ENCODE data around the gene TACR3. TPM values are rescaled to one million over a fixed set of nuclear protein-coding genes. Genes with fewer than 3 reads are reported as not detected.
"Not testable (repeated sequence)": the region's sequence is repeated elsewhere in the genome, so short reads cannot be mapped to it uniquely, and the experiment has no call there.

Gene TACR3
- total RNA-seq, 1 experiment from 2014 or later, result not detected

DNA sequence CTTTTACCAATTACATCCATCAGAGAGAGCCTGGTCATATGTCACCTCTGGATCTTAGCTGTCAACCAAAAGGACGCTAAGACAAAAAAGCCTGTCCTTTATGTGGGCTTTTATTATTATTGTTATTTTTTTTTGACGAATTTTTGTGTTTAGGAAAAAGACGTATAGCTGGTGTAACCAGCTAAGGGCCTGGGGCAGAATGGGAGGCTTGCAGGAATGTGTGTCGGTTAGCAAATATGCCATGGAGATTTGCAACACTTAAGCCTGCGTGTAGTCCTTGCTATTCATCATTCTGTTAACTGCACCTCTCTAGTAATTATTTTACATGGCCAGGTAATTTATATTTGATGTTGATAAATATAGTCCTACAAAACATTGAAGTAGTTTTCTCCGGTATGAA lies 93.5 kb downstream of the TACR3 start:
- H3K4me1 Mint-ChIP-seq (ENCODE audit: low read depth, unreplicated experiment), result peaks cover 23% of the 10 kb centered on the region
- POLR2A ChIA-PET, result no interaction called here
- TF ChIP-seq, protein P1, sequence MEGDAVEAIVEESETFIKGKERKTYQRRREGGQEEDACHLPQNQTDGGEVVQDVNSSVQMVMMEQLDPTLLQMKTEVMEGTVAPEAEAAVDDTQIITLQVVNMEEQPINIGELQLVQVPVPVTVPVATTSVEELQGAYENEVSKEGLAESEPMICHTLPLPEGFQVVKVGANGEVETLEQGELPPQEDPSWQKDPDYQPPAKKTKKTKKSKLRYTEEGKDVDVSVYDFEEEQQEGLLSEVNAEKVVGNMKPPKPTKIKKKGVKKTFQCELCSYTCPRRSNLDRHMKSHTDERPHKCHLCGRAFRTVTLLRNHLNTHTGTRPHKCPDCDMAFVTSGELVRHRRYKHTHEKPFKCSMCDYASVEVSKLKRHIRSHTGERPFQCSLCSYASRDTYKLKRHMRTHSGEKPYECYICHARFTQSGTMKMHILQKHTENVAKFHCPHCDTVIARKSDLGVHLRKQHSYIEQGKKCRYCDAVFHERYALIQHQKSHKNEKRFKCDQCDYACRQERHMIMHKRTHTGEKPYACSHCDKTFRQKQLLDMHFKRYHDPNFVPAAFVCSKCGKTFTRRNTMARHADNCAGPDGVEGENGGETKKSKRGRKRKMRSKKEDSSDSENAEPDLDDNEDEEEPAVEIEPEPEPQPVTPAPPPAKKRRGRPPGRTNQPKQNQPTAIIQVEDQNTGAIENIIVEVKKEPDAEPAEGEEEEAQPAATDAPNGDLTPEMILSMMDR (IDR thresholded peaks at IDR 0.05; ENCODE audit: insufficient read depth in 1 of 2, low read depth in 1 of 2, low read length in 1 of 2, severe bottlenecking in 1 of 2, unreplicated experiment in 1 of 2), result no peak
- no peak overlapping the region for H3K4me3 Mint-ChIP-seq (ENCODE audit: unreplicated experiment)
- peaks cover 23% of the 10 kb centered on the region for H3K4me1 ChIP-seq
- peaks cover 4% of the 10 kb centered on the region; the same call in 1 of the 2 replicates for H3K9me3 ChIP-seq
- no peak for DNase-seq
- CTCF ChIA-PET, result no interaction called here
- H3K36me3 Mint-ChIP-seq (ENCODE audit: insufficient read depth, unreplicated experiment), result no peaks in the 10 kb centered on the region
- no peaks in the 10 kb centered on the region for H3K36me3 ChIP-seq (ENCODE audit: control insufficient read depth, insufficient read depth, low read length)
- H3K27me3 ChIP-seq (replicated peaks; ENCODE audit: control insufficient read depth, insufficient read depth, low read length), result no peaks in the 10 kb centered on the region
- H3K4me3 ChIP-seq (ENCODE audit: low read depth, low read length), result no peak overlapping the region
- H3K9me3 Mint-ChIP-seq (ENCODE audit: unreplicated experiment), result peaks cover 32% of the 10 kb centered on the region
- intact Hi-C loops (cut with micrococcal nuclease; ENCODE audit: unreplicated experiment), result no loop called here
- BruUV-seq (replicated peaks), result no TSS peak
- peak overlapping the region; percentile 45 for H3K27ac Mint-ChIP-seq (ENCODE audit: unreplicated experiment)
- no peaks in the 10 kb centered on the region for H3K27me3 Mint-ChIP-seq (ENCODE audit: insufficient read depth, unreplicated experiment)

DNA sequence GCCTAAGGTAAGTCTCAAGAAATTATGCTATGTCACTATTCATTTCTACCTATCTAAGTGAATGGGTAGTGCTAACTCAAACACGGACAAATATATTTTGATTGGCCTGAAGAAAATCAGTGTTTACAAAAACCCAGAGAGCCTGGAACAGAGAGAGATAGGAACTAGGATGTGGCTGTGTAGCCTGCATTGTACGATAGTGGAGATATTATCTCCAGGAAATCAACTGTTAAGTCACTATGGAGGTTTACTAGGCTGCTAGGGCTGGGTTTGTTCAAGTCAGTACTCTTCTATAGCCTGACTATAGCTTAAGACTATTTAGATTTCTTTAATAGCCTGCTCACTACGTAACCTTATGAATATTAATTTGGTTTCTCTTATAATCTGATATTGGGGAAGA lies 127.9 kb downstream of the TACR3 start:
- no peak overlapping the region for H3K4me3 ChIP-seq (ENCODE audit: low read depth, low read length)
- Mint-ChIP-seq H3K36me3 (ENCODE audit: insufficient read depth, unreplicated experiment) (no peaks in the 10 kb centered on the region), H3K27me3 (ENCODE audit: insufficient read depth, unreplicated experiment) (no peaks in the 10 kb centered on the region), H3K4me1 (ENCODE audit: low read depth, unreplicated experiment) (no peaks in the 10 kb centered on the region), H3K4me3 (ENCODE audit: unreplicated experiment) (no peak overlapping the region), H3K27ac (ENCODE audit: unreplicated experiment) (no peak overlapping the region), H3K9me3 (ENCODE audit: unreplicated experiment) (no peaks in the 10 kb centered on the region)
- POLR2A ChIA-PET, result no interaction called here
- no peaks in the 10 kb centered on the region for H3K36me3 ChIP-seq (ENCODE audit: control insufficient read depth, insufficient read depth, low read length)
- no TSS peak for BruUV-seq (replicated peaks)
- intact Hi-C loops (cut with micrococcal nuclease; ENCODE audit: unreplicated experiment), result no loop called here
- TF ChIP-seq, protein P1 (IDR thresholded peaks at IDR 0.05; ENCODE audit: insufficient read depth in 1 of 2, low read depth in 1 of 2, low read length in 1 of 2, severe bottlenecking in 1 of 2, unreplicated experiment in 1 of 2), result no peak
- H3K27me3 ChIP-seq (replicated peaks; ENCODE audit: control insufficient read depth, insufficient read depth, low read length), result no peaks in the 10 kb centered on the region
- no peaks in the 10 kb centered on the region for H3K9me3 ChIP-seq
- CTCF ChIA-PET, result no interaction called here
- H3K4me1 ChIP-seq, result no peaks in the 10 kb centered on the region
- DNase-seq, result no peak

DNA sequence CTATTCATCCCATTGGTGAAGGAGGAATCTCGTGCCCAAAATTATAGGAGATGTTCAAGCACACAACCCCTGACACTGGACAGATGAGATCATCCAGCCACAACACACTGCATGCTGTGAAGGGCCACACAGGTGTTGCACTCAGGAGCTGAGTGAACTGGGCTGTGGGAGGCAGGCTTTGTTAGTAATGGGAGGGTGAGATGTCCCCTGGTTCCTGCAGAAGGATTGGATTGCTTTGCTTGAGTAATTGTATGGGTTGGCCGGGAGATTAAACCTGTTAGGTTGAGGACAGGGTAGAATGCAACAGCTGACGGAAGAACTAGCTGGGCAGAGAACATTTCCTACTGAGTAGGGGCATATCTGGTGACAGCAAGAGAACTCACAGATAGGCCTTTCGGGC lies 152.2 kb downstream of the TACR3 start:
- Histone ChIP-seq H3K4me3 (ENCODE audit: low read depth, low read length) (no peak overlapping the region), H3K36me3 (ENCODE audit: control insufficient read depth, insufficient read depth, low read length) (no peaks in the 10 kb centered on the region), H3K27me3 (replicated peaks; ENCODE audit: control insufficient read depth, insufficient read depth, low read length) (no peaks in the 10 kb centered on the region), H3K9me3 (peaks cover 3% of the 10 kb centered on the region; the same call in 1 of the 2 replicates), H3K4me1 (peaks cover 19% of the 10 kb centered on the region)
- peaks cover 12% of the 10 kb centered on the region for H3K27me3 Mint-ChIP-seq (ENCODE audit: insufficient read depth, unreplicated experiment)
- H3K27ac Mint-ChIP-seq (ENCODE audit: unreplicated experiment), result no peak overlapping the region
- TF ChIP-seq, protein P1 (IDR thresholded peaks at IDR 0.05; ENCODE audit: insufficient read depth in 1 of 2, low read depth in 1 of 2, low read length in 1 of 2, severe bottlenecking in 1 of 2, unreplicated experiment in 1 of 2), result no peak
- H3K4me3 Mint-ChIP-seq (ENCODE audit: unreplicated experiment), result no peak overlapping the region
- H3K36me3 Mint-ChIP-seq (ENCODE audit: insufficient read depth, unreplicated experiment), result no peaks in the 10 kb centered on the region
- intact Hi-C loops (cut with micrococcal nuclease; ENCODE audit: unreplicated experiment), result loop anchor here (2.0 kb wide), 2 partner anchors 57 to 225 kb away; no protein-coding TSS in a partner anchor
- no TSS peak for BruUV-seq (replicated peaks)
- no peaks in the 10 kb centered on the region for H3K4me1 Mint-ChIP-seq (ENCODE audit: low read depth, unreplicated experiment)
- ChIA-PET CTCF (no interaction called here), POLR2A (no interaction called here)
- DNase-seq, result no peak
- no peaks in the 10 kb centered on the region for H3K9me3 Mint-ChIP-seq (ENCODE audit: unreplicated experiment)

DNA sequence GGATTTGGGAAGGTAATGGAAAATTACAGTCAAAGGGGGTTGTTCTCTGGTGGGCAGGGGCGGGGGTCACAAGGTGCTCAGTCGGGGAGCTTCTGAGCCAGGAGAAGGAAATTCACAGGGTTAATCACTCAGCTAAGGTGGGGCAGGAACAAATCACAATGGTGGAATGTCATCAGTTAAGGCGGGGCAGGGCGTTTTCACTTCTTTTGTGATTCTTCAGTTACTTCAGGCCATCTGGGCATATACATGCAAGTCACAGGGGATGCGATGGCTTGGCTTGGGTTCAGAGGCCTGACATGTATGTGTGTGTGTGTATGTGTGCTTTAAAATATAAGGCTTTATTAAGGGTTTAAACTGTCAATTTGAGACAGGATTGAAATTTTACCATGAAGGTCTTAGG lies 160.6 kb downstream of the TACR3 start:
- H3K27me3 Mint-ChIP-seq (ENCODE audit: insufficient read depth, unreplicated experiment); H3K4me1 ChIP-seq; H3K36me3 ChIP-seq (ENCODE audit: control insufficient read depth, insufficient read depth, low read length); H3K27ac Mint-ChIP-seq (ENCODE audit: unreplicated experiment); H3K9me3 ChIP-seq; H3K4me1 Mint-ChIP-seq (ENCODE audit: low read depth, unreplicated experiment); CTCF ChIA-PET; intact Hi-C loops (cut with micrococcal nuclease; ENCODE audit: unreplicated experiment); H3K9me3 Mint-ChIP-seq (ENCODE audit: unreplicated experiment); DNase-seq; BruUV-seq (replicated peaks); H3K4me3 ChIP-seq (ENCODE audit: low read depth, low read length); POLR2A ChIA-PET; H3K27me3 ChIP-seq (replicated peaks; ENCODE audit: control insufficient read depth, insufficient read depth, low read length); H3K4me3 Mint-ChIP-seq (ENCODE audit: unreplicated experiment); H3K36me3 Mint-ChIP-seq (ENCODE audit: insufficient read depth, unreplicated experiment): not testable (repeated sequence)
